Epithelial cell of esophagus (primary cell): ENCODE results near the gene SUCLG2.

Experiments
- DNase-seq: peaks from one replicate; pipeline ENCODE4 v3.0.0; 2010; ENCODE audit warnings: low read depth
- H3K4me3 ChIP-seq: 2 replicates; pipeline ENCODE4 v1.5.1; 2011; ENCODE audit warnings: mild to moderate bottlenecking, low read length, control low read depth
- CTCF ChIP-seq: IDR thresholded peaks from 2 replicates; pipeline ENCODE4 v1.5.1; 2011; ENCODE audit warnings: low read depth, mild to moderate bottlenecking, low read length, control low read depth, inconsistent platforms; ENCODE audit not compliant: insufficient read depth; ENCODE audit errors: missing control alignments

The SUCLG2 gene

GRCh38 chr3:67327582-67327981 is 326.8 kb downstream of the SUCLG2 start:
- no peak for DNase-seq
- no peak overlapping the region for H3K4me3 ChIP-seq
- TF ChIP-seq CTCF = no peak

GRCh38 chr3:67325231-67325630 is 329.2 kb downstream of the SUCLG2 start:
- H3K4me3 ChIP-seq = no peak overlapping the region
- DNase-seq = no peak
- TF ChIP-seq CTCF = no peak
